Heart right ventricle (tissue), 16 donors: ENCODE results near the gene GYG2. TPM values are rescaled to one million over a fixed set of nuclear protein-coding genes. Genes with fewer than 3 reads are reported as not detected.

ENCODE experiments used
- ATAC-seq, 8 donors: fragments of 200-7000 bp; cut with Tn5 transposase; one replicate each; pipeline ENCODE4 v1.9.1; 2020; ENCODE audit warnings: mild to moderate bottlenecking in 8 of 8, moderate library complexity in 8 of 8, moderate number of reproducible peaks in 1 of 8
- DNase-seq, 2 donors: peaks; one replicate each; pipeline ENCODE4 v3.0.0-alpha.2; 2020
- H3K27ac ChIP-seq, 10 donors: fragments of 200-600 bp; sonication (generic) in 2 of 10; one replicate each; pipeline versions ENCODE4 v1.5.0 to v1.8.0; 2020 to 2022; ENCODE audit warnings: mild to moderate bottlenecking in 3 of 10
- H3K27me3 ChIP-seq, 7 donors: fragments of 200-600 bp; one replicate each; pipeline ENCODE4 v1.8.0; 2021 to 2022; ENCODE audit warnings: mild to moderate bottlenecking in 2 of 7
- H3K36me3 ChIP-seq, 9 donors: fragments of 200-600 bp; sonication (generic) in 1 of 9; one replicate each; pipeline versions ENCODE4 v1.5.0 to v1.8.0; 2020 to 2022; ENCODE audit warnings: mild to moderate bottlenecking in 2 of 9
- H3K4me1 ChIP-seq, 9 donors: fragments of 200-600 bp; sonication (generic) in 1 of 9; one replicate each; pipeline versions ENCODE4 v1.5.0 to v1.8.0; 2020 to 2022; ENCODE audit warnings: mild to moderate bottlenecking in 4 of 9
- H3K4me3 ChIP-seq, 10 donors: fragments of 200-600 bp; sonication (generic) in 2 of 10; one replicate each; pipeline versions ENCODE4 v1.5.0 to v1.8.0; 2020 to 2022; ENCODE audit warnings: mild to moderate bottlenecking in 7 of 10, moderate library complexity in 2 of 10
- H3K9me3 ChIP-seq, 11 donors: fragments of 200-600 bp in 10 of 11; sonication (generic) in 2 of 11; one replicate each; pipeline versions ENCODE4 v1.5.0 to v1.8.0; 2013 to 2022; ENCODE audit warnings: mild to moderate bottlenecking in 2 of 11, control low read depth in 1 of 11, moderate library complexity in 1 of 11
- WGBS, 2 donors: extraction: QIAGEN DNeasy Blood & Tissue Kit; methylation state at CpG; one replicate each; pipeline ENCODE4 v1.1.7; 2013; ENCODE audit warnings: inconsistent platforms in 1 of 2; 5-methylcytosine and 5-hydroxymethylcytosine counted together
- intact Hi-C, 10 donors: fragments of 100-400 bp; cut with DNase I; formaldehyde crosslinking; loops; one replicate each; pipeline versions ENCODE4 v1.11.1 to v1.14.2; 2022
- polyA plus RNA-seq, 2 donors: library from polyadenylated mRNA; stranded (reverse); fragments of 200-250 nt; gene quantifications; one replicate each; pipeline ENCODE4 v1.2.3, GENCODE V29; 2013
- total RNA-seq, 10 donors: library from RNA; stranded (reverse); fragmentation: NEBNext Ultra II Directional in 3 of 10; extraction: Animal tissue kit (Norgen Biotek cat#: 25700) in 3 of 10; gene quantifications; one replicate each; pipeline versions ENCODE4 v1.2.1 to v1.2.4, GENCODE V29; 2021 to 2023
- TF ChIP-seq, protein P1 (sequence below), 9 donors: fragments of 200-600 bp; sonication (generic) in 2 of 9; IDR thresholded peaks; one replicate each; pipeline versions ENCODE4 v1.5.0 to v1.8.0; 2021 to 2022; ENCODE audit warnings: antibody characterized with exemption in 9 of 9, mild to moderate bottlenecking in 5 of 9, moderate library complexity in 1 of 9
- donor health status: Arrhythmogenic right ventricular cardiomyopathy.
- donor health status: ischemic (EF 13 %, LVEDD 7.1; RV severe dilation, severe dysfunction).
- donor health status: healthy with polysubstance abuse.
- donor health status: DM: no; HTN: yes; CAD: no.
- donor health status: DM: no; HTN: no; CAD: no.
- donor health status: ischemic (EF 25% LVEDD 6.9; RV normal size, moderate dysfunction).
- donor health status: ischemic (EF 25% LVEDD 5.7; RV mildly dilated, moderate dysfunction).
- donor health status: healthy.
- donor health status: DM: yes; HTN: yes; CAD: no.
- donor health status: Ischemic cardiomyopathy.
- donor health status: ischemic (EF 35%, LVEDD 5.7; RV mildly dilated, moderate dysfunction).
- donor health status: nonischemic (EF 11% LVEDD 7.7; RV severe dilation, severe dysfunction).
- donor health status: DM: yes; HTN: yes; CAD: no.
- donor health status: PGD.
- donor health status: ischemic (EF 29% LVEDD 5.4; RV normal size, mild dysfunction).
- donor health status: nonischemic (EF 23%, LVEDD 6.1; RV moderate dilation, normal function).

Gene GYG2
- total and polyA plus RNA-seq, 12 donors = 0.32 to 6.8 (median 1.1) TPM

DNA sequence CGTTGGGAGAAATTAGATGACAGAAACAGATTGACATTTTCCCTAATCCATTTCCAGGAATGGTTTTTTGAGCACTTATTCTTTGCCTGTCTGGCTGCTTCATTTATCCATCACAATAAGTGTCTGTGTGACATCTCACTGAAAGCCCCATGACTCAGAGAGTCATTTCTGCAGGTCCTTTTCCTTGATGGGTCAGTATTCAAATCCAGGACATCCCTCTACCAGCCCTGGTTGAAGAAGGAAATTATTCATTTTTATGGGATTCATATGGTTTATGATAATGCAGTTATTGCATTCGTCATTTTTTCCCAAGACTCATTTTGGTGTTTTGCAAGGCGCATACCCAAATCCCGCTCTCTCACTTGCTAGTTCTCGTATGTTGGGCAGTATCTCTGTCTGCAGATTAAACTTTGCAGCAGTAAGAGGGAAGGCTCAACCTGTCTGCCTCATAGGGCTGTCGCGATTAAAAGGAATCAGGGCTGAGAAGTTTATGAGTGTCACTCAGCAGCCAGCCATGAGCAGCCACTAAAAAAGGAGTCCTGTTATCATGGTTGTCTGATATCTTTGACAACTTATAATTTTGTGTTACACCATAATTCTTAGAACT, 44.0 kb downstream of the GYG2 start:
- no peak overlapping the region for H3K4me3 ChIP-seq
- H3K4me1 ChIP-seq = no peaks in the 10 kb centered on the region
- no peaks in the 10 kb centered on the region for H3K36me3 ChIP-seq
- TF ChIP-seq, protein P1, sequence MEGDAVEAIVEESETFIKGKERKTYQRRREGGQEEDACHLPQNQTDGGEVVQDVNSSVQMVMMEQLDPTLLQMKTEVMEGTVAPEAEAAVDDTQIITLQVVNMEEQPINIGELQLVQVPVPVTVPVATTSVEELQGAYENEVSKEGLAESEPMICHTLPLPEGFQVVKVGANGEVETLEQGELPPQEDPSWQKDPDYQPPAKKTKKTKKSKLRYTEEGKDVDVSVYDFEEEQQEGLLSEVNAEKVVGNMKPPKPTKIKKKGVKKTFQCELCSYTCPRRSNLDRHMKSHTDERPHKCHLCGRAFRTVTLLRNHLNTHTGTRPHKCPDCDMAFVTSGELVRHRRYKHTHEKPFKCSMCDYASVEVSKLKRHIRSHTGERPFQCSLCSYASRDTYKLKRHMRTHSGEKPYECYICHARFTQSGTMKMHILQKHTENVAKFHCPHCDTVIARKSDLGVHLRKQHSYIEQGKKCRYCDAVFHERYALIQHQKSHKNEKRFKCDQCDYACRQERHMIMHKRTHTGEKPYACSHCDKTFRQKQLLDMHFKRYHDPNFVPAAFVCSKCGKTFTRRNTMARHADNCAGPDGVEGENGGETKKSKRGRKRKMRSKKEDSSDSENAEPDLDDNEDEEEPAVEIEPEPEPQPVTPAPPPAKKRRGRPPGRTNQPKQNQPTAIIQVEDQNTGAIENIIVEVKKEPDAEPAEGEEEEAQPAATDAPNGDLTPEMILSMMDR (IDR thresholded peaks at IDR 0.05) = no peak
- intact Hi-C loops = loop anchor here in 1 of 10 donors (10.0 kb wide), 1 partner anchor 762 kb away; no protein-coding TSS in a partner anchor
- no peaks in the 10 kb centered on the region for H3K27me3 ChIP-seq
- ATAC-seq = no peak
- H3K27ac ChIP-seq = no peak overlapping the region
- H3K9me3 ChIP-seq = peaks cover 0 to 13% (median 0%) of the 10 kb centered on the region in 11 donors
- WGBS, 2 donors = 79 to 86% methylated on average over 7 of the region's 7 CpGs
- DNase-seq = no peak

DNA sequence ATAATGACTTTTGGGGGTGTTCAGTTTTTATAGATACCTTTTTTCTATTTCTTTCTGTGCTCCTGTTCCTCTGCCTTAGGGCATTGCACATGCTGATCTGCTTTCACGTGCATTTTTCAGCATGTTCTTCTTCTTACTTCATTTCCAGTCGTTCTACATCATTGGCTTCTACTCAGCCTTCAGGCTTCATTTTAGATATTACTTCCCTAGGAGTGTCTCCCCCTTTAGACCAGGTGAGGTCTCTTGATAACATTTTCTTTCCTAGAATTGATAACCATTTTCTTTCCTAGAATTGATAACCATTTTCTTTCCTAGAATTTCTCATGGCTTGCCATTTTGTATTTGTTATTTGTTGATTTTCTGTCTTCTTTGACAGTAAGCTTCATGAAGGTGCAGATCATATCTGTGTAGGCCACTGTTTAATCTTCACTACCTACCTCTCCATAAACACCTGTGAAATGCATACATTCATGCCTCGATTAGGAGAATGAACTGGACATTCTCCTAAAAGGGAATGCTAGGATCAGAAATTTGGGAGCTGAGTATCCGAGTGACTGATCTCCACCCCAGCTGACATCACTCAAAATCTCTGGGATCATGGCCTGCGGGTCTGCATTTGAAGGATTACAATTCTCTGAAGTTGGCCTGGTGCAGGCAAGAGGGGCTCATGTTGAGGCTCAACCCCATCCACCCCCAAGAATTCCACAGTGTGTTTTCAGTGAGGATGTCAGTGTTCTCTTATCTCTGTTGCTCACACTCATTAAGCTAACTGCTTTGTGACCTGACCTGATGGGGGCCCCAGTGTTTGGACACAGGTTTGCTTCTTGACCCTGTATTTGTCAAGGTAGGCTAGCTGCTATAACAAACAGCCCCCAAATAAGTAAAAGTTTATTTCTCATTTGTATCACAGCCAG, 45.7 kb downstream of the GYG2 start:
- 91 to 93% methylated on average over 5 of the region's 5 CpGs for WGBS, 2 donors
- no peaks in the 10 kb centered on the region for H3K36me3 ChIP-seq
- no peak for DNase-seq

DNA sequence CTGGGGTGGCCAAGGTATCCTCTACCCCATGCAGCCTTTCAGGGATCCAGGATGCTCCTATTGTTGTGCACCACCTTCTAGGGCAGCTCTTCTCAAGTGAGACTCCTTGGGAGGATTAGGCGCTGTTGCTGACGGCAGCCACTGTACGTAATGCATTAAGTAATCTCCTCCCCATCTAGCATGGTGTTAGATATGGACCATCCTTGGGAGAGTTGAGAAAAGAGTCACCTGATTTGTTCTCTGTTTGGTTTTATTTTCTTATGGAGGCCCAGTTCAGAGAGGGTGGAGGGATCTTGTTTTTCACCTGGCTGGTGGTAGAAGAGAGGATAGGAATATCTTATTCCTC, 46.4 kb downstream of the GYG2 start:
- H3K36me3 ChIP-seq = no peaks in the 10 kb centered on the region
- H3K4me3 ChIP-seq = no peak overlapping the region
- DNase-seq (no peak), ATAC-seq (no peak)
- no peak overlapping the region for H3K27ac ChIP-seq
- H3K9me3 ChIP-seq = peaks cover 0 to 11% (median 0%) of the 10 kb centered on the region in 11 donors
- no peaks in the 10 kb centered on the region for H3K4me1 ChIP-seq
- intact Hi-C loops = loop anchor here in 1 of 10 donors (10.0 kb wide), 1 partner anchor 760 kb away; no protein-coding TSS in a partner anchor
- H3K27me3 ChIP-seq = no peaks in the 10 kb centered on the region
- TF ChIP-seq, protein P1 (IDR thresholded peaks at IDR 0.05) = no peak
- WGBS, 2 donors = 92 to 97% methylated on average over 3 of the region's 3 CpGs

More for the DNA sequence above, 45.7 kb downstream of the GYG2 start:
- intact Hi-C loops = loop anchor here in 1 of 10 donors (10.0 kb wide), 1 partner anchor 760 kb away; no protein-coding TSS in a partner anchor
- Histone ChIP-seq H3K9me3 (peaks cover 0 to 13% (median 0%) of the 10 kb centered on the region in 11 donors), H3K4me3 (no peak overlapping the region), H3K27me3 (no peaks in the 10 kb centered on the region), H3K4me1 (no peaks in the 10 kb centered on the region), H3K27ac (no peak overlapping the region)
- no peak for ATAC-seq
- TF ChIP-seq, protein P1 (IDR thresholded peaks at IDR 0.05) = no peak

DNA sequence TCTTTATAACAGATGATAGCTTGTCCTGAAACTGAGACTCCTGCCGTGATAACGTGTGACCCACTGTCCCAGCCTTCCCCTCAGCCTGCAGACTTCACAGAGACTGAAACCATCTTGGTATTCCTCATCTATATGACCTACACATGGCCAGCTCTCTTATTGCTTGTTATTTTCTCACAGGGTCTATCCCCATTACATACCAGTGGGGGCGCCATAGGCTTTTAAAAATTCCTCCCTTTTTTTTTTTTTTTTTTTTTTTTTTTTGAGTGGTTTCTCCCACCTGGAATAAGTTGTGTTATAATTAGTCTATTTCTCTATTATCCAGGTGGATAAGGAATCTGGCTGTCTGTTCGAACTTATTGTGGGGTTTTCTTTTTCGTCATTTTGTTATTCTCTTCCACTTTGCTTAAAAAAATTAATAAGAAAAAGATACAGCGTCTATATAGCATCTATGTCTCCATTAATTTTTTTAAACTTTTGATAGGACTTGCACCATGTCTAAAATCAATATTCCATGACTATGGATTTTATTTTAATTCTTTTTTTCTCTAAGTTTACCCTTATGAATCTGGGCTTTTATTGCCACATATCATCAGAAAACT, 47.2 kb downstream of the GYG2 start:
- TF ChIP-seq, protein P1 (IDR thresholded peaks at IDR 0.05) = peak in 5 of 9 donors; percentile 8 to 40 (median 30)
- ATAC-seq (no peak), DNase-seq (no peak)
- intact Hi-C loops = loop anchor here in 1 of 10 donors (10.0 kb wide), 1 partner anchor 759 kb away; no protein-coding TSS in a partner anchor
- 68 to 75% methylated on average over 6 of the region's 6 CpGs for WGBS, 2 donors
- no peaks in the 10 kb centered on the region for H3K4me1 ChIP-seq
- H3K4me3 ChIP-seq = no peak overlapping the region
- no peaks in the 10 kb centered on the region for H3K27me3 ChIP-seq
- H3K9me3 ChIP-seq = peaks cover 0 to 4% (median 0%) of the 10 kb centered on the region in 11 donors
- no peak overlapping the region for H3K27ac ChIP-seq
- no peaks in the 10 kb centered on the region for H3K36me3 ChIP-seq
